Left lobe of liver (tissue), 2 donors: ENCODE results near the gene WDPCP. TPM values are rescaled to one million over a fixed set of nuclear protein-coding genes. Genes with fewer than 3 reads are reported as not detected.
"Not testable (repeated sequence)": the region's sequence is repeated elsewhere in the genome, so short reads cannot be mapped to it uniquely, and the experiment has no call there.

Source experiments
- ATAC-seq: fragments of 200-7000 bp; cut with Tn5 transposase; one replicate; pipeline ENCODE4 v1.9.1; 2020; ENCODE audit warnings: mild to moderate bottlenecking, moderate library complexity
- DNase-seq: peaks from one replicate; pipeline ENCODE4 v3.0.0-alpha.2; 2020; ENCODE audit warnings: low spot score
- total RNA-seq: library from RNA; stranded (reverse); gene quantifications from one replicate; pipeline ENCODE4 v1.2.1, GENCODE V29; 2021
- donor health status: DM: no; HTN: no; CAD: no; lungs with moderate emphysema.
- donor health status: DM: no; HTN: yes; CAD: no.

Gene WDPCP
- total RNA-seq, 1 donor from 2014 or later, result 3.8 TPM

GRCh38 chr2:63270717-63271116 is 317.6 kb downstream of the WDPCP start:
- ATAC-seq (no peak), DNase-seq (no peak)

- DNase-seq (no peak), ATAC-seq (no peak)
Observed at GRCh38 chr2:63268946-63269345, 319.3 kb downstream of the WDPCP start.

- ATAC-seq, result no peak
- DNase-seq, result no peak
Observed at GRCh38 chr2:63261137-63261621, 327.1 kb downstream of the WDPCP start.

- no peak for DNase-seq
- ATAC-seq, result no peak
Observed at GRCh38 chr2:63257473-63257872, 330.8 kb downstream of the WDPCP start.

- no peak for ATAC-seq
Observed at GRCh38 chr2:63249161-63249560, 339.1 kb downstream of the WDPCP start.

GRCh38 chr2:63242747-63243146 is 345.5 kb downstream of the WDPCP start:
- ATAC-seq (no peak), DNase-seq (no peak)

More at GRCh38 chr2:63249161-63249560, 339.1 kb downstream of the WDPCP start:
- DNase-seq, result no peak

- ATAC-seq, result no peak
- no peak for DNase-seq
Observed at GRCh38 chr2:63225964-63226686, 362.2 kb downstream of the WDPCP start.

- no peak for DNase-seq
- ATAC-seq, result no peak
Observed at GRCh38 chr2:63218800-63219526, 369.3 kb downstream of the WDPCP start.

- DNase-seq, result no peak
- no peak for ATAC-seq
Observed at GRCh38 chr2:63195310-63195709, 393.0 kb downstream of the WDPCP start.

- DNase-seq, result no peak
- no peak for ATAC-seq
Observed at GRCh38 chr2:63194175-63194574, 394.1 kb downstream of the WDPCP start.

- DNase-seq (no peak), ATAC-seq (no peak)
Observed at GRCh38 chr2:63192889-63193774, 395.1 kb downstream of the WDPCP start.

GRCh38 chr2:63192169-63192888 is 395.9 kb downstream of the WDPCP start:
- DNase-seq (no peak), ATAC-seq (peak; percentile 25)

- peak; percentile 53 for DNase-seq
- ATAC-seq, result peak; percentile 99
Observed at GRCh38 chr2:63189026-63189425, 399.3 kb downstream of the WDPCP start.

GRCh38 chr2:63186331-63186730 is 401.9 kb downstream of the WDPCP start:
- no peak for DNase-seq
- no peak for ATAC-seq

- DNase-seq, result no peak
- no peak for ATAC-seq
Observed at GRCh38 chr2:63163161-63163820, 425.0 kb downstream of the WDPCP start.

- DNase-seq (no peak), ATAC-seq (no peak)
Observed at GRCh38 chr2:63159262-63159661, 429.0 kb downstream of the WDPCP start.

- not testable (repeated sequence) for DNase-seq, ATAC-seq
Observed at GRCh38 chr2:63136683-63137082, 451.6 kb downstream of the WDPCP start.

- DNase-seq (no peak), ATAC-seq (no peak)
Observed at GRCh38 chr2:63132020-63132419, 456.3 kb downstream of the WDPCP start.

GRCh38 chr2:63131196-63131595 is 457.1 kb downstream of the WDPCP start:
- ATAC-seq (no peak), DNase-seq (no peak)

GRCh38 chr2:63127594-63127993 is 460.7 kb downstream of the WDPCP start:
- no peak for DNase-seq
- ATAC-seq, result no peak
